Activated T-helper 9 cell treated with anti-CD3 and anti-CD28 coated beads, Interleukin-2, amount 50 U/mL, for 16 hours (primary cell): ENCODE data around the gene MAP7.
"Not testable (repeated sequence)": the region's sequence is repeated elsewhere in the genome, so short reads cannot be mapped to it uniquely, and the experiment has no call there.

Experiments used
- DNase-seq: peaks from one replicate; pipeline ENCODE4 v3.0.0-alpha.2; 2020; ENCODE audit warnings: low read depth

The MAP7 gene

DNA sequence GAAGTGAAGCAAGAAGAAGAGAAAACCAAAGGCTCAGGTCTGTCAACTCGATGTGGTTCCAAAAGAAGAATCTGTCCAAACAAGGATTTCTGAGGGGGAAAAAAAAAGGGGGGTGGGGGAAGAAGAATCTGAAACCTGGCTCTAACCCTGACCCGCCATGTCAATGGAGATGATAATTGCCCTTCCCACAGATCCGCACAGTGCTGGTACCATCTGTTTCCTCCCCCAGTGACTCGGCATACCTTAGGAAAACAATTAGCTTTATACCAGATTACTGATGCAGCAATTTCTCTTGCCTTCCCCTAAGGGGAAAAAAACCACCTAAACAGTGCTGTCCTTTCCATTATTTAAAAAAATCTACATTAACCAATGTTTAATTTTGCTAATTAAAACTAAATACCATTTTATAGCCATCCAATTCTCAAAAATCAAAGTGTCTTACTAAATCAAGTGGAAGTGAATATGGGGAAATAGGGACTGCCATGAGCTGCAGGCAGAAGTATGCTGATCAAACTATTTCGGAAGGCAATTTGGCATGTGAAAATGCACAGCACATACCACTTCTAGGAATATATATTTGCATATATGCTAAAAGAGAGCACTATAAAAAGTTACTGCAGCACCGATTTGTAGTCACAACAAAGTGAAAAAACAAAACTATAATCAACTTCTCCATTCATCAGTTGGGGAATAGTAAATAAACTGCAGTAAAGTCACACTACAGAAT lies 46.8 kb downstream of the MAP7 start:
- DNase-seq, result no peak

DNA sequence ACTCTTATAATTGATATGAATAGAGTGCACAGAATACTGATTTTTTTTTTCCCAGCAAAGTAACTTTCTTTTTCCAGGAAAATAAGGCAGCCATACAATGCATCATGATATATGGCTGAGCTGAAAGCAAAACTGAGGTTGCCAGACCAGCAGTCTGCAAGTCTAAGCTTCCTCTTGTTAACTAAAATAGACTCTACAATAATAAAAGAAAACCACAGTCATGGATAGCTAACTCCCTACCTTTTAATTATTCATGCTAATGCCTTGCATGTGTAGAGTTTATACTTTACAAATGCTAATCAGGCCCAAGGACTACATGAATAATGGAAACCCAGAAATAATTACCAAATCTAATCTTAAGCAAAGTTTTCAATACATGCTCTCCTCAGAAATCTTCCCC lies 47.4 kb downstream of the MAP7 start:
- no peak for DNase-seq

DNA sequence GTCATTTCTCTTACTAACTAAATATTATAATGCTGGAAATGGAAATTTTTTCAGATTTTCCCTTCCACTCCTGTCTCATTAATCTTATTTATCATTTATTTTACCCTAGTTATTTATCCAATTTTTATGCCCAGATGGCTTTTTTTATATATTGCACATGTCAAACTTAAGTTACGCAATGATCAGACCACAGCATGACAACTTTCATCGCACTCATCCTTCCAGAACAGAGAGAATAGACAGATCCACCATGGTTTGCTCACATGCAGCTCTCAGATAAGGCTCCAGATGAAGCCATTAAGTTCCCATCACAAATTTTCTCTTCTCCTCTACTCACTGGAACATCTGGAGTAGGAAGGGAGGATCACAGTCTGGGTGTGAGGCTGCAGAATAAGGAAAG lies 48.7 kb downstream of the MAP7 start:
- DNase-seq, result no peak

DNA sequence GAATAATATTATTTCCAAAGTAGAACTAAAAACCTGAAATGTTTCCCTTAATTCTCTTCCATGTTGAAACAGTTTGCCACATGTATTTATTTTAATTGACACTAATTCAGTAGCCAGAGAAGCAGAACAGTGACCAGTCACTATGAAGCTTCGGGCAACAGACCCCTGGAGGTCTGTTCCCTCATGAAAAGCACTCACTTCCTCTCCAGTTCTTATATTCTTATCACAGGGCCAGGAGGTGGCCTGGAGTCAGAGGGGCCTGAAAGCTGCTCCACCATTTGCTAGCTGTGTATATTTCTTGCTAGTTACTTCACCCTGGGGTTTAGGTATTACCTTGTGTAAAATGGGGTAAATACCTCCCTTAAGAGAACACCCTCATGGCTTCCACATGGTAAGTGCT lies 49.1 kb downstream of the MAP7 start:
- no peak for DNase-seq

DNA sequence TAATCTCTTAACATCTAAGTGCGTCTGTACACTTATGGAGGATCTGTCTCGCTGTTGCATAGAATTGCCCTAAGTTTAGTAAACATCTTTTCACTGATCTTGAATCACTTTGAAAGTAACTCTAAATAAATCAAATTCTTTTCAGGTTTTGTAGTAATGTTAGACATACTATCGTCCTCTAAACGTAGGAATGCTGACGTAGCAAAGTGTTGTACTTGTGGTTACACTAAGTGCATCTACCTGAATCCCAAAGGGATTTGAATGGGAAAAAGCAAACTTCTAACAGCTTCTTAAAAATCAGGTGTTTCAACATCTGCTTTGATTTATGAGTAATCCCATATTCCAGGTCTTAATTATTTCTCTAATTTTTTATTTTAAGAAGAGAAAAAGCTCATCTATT lies 49.8 kb downstream of the MAP7 start:
- no peak for DNase-seq

DNA sequence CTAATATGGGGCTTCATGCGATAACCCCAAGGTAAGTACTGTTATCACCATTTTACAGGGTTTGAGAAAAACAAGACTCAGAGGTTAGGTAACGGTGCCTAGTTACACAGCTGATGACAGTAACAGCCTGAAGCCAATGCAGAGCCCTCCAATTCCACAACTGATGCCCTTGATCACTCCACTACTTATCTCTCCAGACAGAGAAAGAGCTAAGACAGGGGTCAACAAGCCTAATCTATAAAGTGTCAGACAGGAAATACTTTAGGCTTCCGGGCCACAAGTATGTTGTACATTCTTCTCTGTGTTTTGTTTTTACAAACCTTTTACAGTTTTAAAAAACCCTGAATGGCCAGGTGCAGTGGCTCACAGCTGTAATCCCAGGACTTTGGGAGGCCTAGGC lies 50.9 kb downstream of the MAP7 start:
- DNase-seq, result no peak

DNA sequence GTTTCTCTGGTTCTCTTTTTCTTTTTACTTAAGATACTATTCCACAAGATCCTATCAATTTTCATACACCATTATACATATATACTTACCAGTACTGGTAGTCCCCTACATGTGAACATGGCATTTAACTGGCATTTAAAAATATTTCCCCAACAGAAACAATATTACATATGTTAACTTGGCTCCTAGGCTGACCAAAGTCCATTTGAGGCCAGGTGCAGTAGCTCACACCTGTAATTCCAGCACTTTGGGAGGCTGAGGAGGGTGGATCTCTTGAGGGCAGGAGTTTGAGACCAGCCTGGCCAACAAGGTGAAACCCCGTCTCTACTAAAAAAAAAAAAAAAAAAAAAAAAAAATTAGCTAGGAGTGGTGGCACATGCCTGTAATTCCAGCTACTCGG lies 53.8 kb downstream of the MAP7 start:
- DNase-seq, result not testable (repeated sequence)

DNA sequence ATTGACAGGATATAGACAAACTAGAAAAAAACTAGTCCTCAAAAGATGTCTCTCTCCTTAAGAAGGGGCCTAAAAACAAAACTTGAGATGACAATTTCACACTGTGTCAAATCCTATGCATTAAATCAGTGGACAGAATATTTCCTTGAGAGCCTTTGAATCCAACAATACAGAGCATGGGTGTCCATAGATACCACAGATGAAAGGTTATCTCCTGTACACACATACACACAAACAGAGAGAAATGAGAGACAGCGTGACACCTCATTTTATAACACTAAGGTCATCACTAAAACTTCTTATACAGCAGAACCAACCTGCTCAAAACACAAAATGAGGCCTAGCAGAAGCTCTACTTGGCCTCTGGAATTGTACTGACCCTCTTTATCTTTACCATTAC lies 55.5 kb downstream of the MAP7 start:
- no peak for DNase-seq

DNA sequence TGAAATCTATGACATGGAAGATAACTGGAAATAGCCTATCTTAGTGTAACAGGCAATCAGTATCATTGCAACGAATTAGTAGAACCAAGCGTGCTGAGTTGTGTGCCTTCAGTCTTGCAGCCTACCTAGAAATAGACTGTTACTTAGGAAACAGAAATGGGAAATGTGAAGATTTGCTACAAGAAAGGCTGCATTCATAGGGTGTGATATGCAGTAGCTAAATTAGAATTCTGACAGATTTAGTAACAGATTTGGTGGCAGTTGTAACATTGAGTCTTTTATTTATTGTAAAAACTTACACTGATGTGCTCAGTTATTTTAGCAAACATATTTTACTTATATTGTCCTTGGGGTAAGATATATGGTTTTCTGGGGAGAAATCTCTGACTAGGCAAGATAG lies 56.2 kb downstream of the MAP7 start:
- no peak for DNase-seq

DNA sequence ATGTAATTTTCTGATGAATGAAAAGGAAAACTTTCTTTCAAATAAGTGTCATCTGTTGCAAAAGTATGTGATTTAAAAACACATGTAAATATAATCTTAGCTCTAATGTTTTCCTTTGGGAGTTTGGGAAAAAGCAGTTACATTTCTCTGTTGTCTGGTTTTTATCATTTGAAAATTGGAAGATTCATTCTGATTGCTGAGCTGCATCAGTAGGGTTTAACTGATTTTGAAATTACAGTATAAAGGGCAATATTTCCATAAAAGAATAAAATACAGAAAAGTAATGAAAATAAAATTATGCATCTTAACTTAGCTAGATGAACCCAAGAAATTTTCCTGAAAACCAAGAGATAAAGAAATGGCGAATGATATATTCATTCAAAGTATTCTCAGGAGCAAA lies 57.8 kb downstream of the MAP7 start:
- DNase-seq, result no peak

DNA sequence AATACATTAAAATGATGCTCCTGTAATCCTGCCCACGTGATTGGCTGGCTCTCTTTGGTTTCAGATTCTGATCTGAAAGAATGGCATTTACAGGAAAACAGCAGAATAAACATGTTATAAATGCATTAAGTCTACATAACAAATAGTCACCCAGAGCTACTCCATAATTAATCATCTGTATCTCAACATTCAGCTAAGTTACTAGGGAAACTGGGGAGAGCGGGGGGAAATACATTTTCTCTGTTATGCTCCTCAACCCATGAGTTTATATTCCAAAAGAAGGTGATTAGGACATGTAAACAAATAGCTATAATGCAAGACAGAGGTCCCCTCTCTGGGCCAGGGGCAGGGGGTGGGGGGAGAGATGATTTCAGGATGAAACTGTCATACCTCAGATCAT lies 58.5 kb downstream of the MAP7 start:
- no peak for DNase-seq

DNA sequence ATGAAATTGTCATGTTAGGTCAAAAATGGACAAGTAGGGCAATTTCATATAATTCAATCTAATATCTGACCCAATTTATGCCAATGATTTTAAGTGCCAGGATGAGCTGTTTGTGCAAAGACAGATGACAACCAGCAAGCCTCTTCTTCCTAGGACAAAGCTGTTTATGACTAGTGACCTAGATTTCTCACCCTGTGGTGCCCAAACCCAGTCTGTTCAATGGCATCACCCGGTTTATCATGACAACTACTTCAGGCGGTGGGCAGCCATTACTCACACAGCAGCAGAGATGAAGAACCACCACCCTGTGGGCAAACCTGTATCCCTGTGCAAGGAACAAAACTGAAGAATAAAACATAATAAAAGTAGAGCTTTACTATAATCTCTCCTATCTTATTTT lies 59.0 kb downstream of the MAP7 start:
- no peak for DNase-seq

DNA sequence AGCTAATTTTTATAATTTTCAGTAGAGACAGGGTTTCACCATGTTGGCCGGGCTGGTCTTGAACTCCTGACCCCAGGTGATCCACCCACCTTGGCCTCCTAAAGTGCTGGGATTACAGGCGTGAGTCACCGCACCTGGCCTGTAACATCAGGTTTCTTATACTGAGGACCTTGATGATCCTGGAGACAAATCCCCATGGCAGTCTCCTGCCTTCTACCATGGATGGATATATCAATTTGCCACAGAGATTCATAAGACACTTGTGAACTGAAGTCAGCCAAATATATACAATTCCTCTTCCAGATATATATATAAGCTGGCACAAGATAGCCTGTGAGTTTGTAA lies 60.6 kb downstream of the MAP7 start:
- DNase-seq, result not testable (repeated sequence)

DNA sequence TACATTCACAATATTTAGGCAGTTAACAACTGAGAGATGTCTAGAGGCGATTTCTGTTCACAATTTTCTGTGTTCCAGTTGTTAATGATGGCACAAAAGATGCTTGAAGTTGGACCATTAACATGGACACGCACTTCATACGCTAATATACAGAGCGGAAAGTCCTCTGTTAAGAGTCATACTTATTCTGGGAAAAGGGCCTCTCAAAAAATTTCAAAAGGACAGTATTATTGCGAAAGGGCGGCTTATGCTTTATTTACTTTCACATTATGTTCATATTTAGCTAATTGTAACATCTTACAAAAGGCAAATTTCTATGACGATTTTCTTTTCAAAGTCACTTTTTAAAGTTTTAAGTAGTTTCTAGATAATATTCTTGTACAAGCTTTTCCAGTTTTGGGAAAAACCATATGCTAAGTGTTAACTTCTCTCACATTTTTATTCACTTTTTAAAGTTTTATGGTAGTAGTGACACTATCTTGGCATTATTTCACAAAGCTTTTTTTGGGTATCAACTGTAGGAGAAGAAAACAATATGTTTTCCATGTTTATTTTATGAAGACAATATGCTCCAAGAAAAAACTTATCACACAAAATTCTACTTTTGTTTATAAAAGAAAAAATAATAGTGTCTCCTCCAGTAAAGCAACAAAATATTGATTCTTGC lies 62.3 kb downstream of the MAP7 start:
- DNase-seq, result no peak

DNA sequence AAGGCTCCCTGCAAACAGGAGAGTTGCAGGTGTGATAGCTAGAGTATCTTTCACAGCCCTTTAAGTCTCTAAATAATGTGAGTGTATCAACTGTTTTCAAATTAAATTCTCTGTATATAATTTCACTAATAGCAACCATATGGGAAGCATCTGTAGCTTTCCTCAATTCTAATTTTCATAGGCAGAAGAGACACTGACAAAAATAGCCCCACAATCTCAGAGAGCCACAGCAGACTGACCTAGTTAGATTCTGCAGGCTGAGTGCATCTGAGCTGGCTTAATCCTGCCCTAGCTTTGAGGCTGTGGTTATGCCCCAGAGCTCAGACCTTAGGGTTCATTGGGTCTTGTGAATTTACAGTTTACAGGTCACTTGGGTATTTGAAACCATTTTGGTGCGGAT lies 63.9 kb downstream of the MAP7 start:
- DNase-seq, result no peak

DNA sequence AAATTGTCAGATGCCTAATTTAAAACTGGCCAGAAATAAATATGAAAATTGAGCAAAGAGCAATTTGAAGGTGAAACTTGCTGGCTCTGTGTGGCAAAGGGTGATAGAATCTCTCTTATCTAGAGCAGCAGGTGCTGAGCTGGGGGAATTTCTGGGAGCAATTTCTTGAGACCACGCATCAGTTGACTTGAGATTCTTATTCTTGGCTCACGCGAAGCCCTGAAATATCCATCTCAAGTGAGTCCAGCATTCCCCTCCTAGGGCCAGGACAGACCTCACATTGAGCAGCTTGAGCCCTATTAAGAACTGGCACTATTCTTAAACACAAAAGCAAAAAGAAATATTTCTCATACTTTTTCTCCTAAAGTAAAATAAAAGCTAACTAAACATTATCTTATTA lies 66.3 kb downstream of the MAP7 start:
- DNase-seq, result no peak

DNA sequence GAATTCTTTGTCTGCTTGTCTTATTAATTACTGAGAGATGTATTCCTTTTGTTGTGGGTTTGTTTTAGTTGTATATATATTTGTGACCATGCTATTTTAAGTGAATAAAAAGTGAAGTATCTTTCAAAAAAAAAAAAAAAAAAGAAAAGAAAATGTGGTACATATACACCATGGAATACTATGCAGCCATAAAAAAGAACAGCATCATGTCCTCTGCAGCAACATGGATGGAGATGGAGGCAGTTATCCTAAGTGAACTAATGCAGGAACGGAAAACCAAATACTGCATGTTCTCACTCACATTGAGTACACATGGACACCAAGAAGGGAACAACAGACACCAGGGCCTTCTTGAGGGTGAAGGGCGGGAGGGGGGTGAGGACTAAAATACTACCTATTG lies 67.2 kb downstream of the MAP7 start:
- DNase-seq, result not testable (repeated sequence)

DNA sequence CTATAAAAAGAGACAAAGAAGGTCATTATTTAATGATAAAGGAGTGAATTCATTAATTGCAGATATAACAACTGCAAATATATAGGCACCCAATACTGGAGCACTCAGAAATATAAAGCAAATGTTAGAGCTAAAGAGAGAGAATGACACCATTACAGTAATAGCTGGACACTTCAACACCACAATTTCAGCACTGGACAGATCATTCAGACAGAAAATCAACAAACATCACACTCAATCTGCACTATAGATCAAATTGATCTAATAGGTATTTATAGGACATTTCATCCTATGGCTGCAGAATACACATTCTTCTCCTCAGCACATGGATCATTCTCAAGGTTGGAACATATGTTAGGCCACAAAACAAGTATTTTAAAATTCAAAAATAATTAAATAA lies 72.7 kb downstream of the MAP7 start:
- DNase-seq, result no peak

DNA sequence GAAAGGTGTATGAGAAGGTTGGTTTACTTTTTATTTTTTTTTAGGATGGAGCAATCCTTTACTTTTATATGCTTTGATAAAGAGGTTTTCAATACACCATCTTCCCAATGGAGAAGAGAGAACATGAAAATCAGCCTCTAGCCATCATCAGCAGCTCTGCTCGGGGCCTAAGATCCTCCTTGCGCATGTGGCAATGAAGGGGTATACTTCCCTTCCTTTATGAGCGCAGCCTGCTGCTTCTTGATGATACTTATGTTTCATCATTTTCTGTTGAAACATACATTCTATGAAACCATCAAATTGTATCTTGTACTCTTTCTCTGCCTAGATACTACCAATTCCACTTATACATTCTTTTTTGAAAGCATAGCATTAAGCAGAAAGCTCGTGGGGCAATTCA lies 74.5 kb downstream of the MAP7 start:
- no peak for DNase-seq

DNA sequence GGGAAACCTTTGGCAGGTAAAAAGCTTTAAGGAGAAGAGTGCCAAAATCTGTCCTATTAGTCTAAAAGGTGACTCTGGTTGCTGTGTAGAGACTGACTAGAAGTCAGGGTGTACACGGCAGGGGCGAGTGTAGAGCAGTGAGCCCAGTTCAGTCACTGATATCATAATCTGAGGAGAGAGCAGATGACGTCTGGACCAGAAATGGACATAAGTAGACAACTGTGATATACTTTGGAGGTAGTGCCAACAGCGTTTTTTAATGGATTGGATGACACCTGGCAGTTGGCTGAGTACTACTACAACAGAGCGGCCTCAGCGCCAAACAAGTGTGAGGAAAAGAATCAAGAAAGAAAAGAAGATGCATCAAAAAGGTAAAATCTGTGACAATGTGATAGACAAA lies 76.0 kb downstream of the MAP7 start:
- no peak for DNase-seq

DNA sequence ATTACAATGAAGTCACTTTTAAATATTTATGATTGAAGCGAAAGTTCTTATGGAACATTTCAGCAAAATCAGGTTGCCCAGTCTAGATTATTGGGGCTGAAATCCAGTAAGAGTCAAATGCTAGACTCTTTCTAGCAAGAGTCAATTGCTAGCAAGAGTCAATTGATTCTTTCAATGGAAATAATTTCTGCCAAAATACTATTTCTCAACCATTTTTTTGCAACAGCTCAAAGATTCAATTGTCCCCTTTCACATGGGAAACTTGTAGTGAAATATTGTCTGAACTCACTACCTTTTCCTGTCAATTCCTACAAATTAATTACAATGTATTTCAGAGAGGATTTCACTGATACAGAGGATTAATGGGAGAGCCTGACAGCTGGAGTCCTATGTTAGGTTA lies 78.3 kb downstream of the MAP7 start:
- DNase-seq, result no peak

DNA sequence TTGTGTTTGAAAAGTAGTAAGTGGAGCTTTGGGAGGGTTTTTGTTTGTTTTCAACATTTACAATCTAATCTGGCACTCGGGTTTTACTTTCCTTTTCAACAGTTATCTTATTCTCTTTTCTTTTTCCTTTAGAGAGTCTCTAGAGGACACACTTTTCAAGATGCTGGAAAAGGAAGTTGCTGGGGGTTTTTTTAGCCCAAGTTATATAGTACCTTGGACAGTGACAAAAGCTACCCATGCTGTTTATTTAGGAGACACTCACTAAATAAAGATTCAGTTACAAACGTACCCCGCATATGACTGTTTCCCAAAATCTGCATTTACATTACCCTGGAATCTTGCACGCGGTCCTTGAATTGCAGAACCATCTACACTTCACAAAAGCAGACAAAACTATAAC lies 78.8 kb downstream of the MAP7 start:
- no peak for DNase-seq

DNA sequence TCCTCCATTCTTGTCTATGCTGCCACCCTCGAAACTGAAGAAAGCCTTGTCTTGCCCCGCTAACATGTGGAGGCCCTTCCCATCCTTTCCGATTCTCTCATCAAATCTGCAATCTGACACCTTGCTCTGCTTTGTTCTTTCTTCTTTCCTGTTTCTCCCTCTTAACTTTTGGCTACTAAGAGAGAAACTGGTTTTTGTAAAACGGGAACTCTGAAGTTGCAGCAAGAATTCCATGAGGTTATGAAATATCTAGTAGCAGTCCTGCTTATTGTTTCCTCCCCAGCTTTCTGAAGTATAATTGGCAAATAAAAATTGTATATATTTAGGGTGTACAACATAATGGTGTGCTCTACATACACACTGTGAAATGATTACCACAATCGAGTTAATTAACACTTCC lies 80.2 kb downstream of the MAP7 start:
- no peak for DNase-seq

DNA sequence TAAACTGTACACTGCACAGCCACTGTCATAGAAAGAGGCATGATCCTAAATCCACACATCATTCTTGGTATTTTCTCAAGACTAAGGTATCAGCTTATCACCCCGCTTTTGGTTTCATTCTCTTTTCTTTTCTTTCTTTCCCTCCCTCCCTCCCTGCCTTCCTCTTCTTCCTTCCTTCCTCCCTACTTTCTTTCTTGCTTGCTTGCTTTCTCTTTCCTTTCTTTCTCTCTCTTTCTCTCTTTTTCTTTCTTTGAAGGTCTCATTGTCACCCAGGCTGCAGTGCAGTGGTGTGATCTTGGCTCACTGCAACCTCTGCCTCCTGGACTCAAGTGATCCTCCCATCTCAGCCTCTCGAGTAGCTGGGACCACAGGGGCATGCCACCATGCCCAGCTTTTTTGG lies 81.1 kb downstream of the MAP7 start:
- no peak for DNase-seq
